Lower lobe of right lung (tissue), 2 donors: ENCODE results near the gene CCR8. TPM values are rescaled to one million over a fixed set of nuclear protein-coding genes. Genes with fewer than 3 reads are reported as not detected.

Source experiments
- ATAC-seq, 2 donors: fragments of 200-7000 bp; cut with Tn5 transposase; one replicate each; pipeline ENCODE4 v1.9.1; 2020 to 2022; ENCODE audit warnings: mild to moderate bottlenecking in 2 of 2, moderate library complexity in 2 of 2
- DNase-seq: peaks from one replicate; pipeline ENCODE4 v3.0.0-alpha.2; 2020
- H3K27ac ChIP-seq: fragments of 200-600 bp; one replicate; pipeline ENCODE4 v1.8.0; 2022
- H3K27me3 ChIP-seq: fragments of 200-600 bp; one replicate; pipeline ENCODE4 v1.8.0; 2022; ENCODE audit warnings: low read depth
- H3K36me3 ChIP-seq: fragments of 200-600 bp; one replicate; pipeline ENCODE4 v1.8.0; 2022; ENCODE audit warnings: mild to moderate bottlenecking
- H3K4me1 ChIP-seq: fragments of 200-600 bp; one replicate; pipeline ENCODE4 v1.8.0; 2022
- H3K4me3 ChIP-seq: fragments of 200-600 bp; one replicate; pipeline ENCODE4 v1.8.0; 2022; ENCODE audit warnings: mild to moderate bottlenecking
- H3K9me3 ChIP-seq: fragments of 200-600 bp; one replicate; pipeline ENCODE4 v1.8.0; 2022
- intact Hi-C: fragments of 100-400 bp; cut with DNase I; formaldehyde crosslinking; loops from one replicate; pipeline ENCODE4 v1.11.0; 2022
- total RNA-seq: library from RNA; stranded (reverse); fragmentation: NEBNext Ultra II Directional; extraction: Animal tissue kit (Norgen Biotek cat#: 25700); gene quantifications from one replicate; pipeline ENCODE4 v1.2.1, GENCODE V29; 2021
- TF ChIP-seq, protein P1 (sequence below): fragments of 200-600 bp; IDR thresholded peaks from one replicate; pipeline ENCODE4 v1.8.0; 2022; ENCODE audit warnings: antibody characterized with exemption, mild to moderate bottlenecking
- donor health status: DM: no; HTN: yes; CAD: no; lungs with severe emphysema.

CCR8 gene
- total RNA-seq, 1 donor from 2014 or later, result not detected

DNA sequence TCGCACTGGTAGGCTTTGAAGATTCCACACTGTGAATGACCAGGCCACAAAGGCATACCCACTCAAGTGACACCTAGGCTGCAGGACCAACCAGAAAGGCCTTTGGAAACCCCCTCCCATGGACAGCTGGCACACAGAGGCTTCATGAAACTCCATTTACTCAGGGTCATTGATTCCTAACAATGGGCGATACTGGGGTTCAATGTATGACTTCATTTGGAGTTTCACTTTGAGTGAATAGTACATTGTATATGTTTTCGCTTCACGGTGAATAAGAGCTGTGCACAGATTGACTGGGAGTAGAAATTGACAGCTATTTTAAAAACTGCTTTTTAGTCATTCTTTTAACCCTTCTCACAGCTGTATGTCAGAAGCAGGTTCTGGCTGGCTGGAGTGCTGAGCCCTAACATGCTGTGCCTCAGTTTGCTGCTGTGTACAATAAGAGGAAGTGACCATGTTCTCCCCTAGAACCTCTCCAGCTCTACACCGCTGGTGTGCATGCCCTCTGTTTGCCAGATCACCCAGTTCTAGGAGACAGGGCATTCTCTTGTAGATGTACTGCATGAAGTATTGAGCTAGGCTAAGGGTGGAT is 34.2 kb upstream of the CCR8 start:
- Histone ChIP-seq H3K9me3 (peaks cover 14% of the 10 kb centered on the region), H3K4me3 (no peak overlapping the region), H3K4me1 (no peaks in the 10 kb centered on the region), H3K36me3 (no peaks in the 10 kb centered on the region), H3K27ac (no peak overlapping the region), H3K27me3 (no peaks in the 10 kb centered on the region)
- ATAC-seq (no peak), DNase-seq (no peak)
- intact Hi-C loops, result loop anchor here (10.0 kb wide), 1 partner anchor 170 kb away; no protein-coding TSS in a partner anchor
- TF ChIP-seq, protein P1, sequence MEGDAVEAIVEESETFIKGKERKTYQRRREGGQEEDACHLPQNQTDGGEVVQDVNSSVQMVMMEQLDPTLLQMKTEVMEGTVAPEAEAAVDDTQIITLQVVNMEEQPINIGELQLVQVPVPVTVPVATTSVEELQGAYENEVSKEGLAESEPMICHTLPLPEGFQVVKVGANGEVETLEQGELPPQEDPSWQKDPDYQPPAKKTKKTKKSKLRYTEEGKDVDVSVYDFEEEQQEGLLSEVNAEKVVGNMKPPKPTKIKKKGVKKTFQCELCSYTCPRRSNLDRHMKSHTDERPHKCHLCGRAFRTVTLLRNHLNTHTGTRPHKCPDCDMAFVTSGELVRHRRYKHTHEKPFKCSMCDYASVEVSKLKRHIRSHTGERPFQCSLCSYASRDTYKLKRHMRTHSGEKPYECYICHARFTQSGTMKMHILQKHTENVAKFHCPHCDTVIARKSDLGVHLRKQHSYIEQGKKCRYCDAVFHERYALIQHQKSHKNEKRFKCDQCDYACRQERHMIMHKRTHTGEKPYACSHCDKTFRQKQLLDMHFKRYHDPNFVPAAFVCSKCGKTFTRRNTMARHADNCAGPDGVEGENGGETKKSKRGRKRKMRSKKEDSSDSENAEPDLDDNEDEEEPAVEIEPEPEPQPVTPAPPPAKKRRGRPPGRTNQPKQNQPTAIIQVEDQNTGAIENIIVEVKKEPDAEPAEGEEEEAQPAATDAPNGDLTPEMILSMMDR, result no peak

DNA sequence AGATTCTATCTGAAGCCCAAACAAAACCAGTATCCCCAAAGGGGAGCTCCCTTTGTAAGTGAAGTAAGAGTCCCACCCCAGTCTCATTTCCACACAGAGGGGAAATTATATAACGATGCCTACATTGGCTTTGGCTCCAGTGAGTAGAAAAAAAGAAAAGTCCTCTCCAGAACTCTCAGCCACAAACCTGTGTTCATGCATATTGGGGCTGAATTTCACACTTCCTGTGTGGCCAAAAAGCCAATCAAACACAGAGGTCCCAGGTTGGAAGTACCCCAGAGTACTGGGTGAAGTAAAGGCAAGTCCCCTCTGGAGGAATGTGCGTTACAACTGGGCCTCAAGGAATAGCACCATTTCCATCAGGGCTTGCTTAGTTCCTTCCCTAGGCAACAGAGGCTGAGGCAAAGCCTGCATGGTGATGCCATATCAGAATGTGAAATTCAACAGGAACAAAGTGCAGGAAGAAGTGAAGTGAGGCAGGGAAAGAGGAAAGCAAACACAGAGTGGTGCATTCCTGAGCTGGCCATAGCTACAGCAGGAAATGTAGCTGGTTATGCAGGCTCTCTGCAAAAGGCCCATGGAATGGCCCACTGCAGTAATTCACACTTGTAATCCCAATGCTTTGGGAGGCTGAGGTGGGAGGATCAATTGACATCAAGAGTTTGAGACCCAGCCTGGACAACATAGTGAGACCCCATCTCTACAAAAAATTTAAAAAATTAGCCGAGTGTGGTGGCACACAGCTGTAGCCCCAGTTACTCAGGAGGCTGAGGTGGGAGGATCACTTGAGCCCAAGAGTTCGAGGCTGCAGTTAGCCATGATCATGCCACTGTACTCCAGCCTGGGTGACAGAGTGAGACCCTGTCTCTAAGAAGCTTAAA is 33.1 kb upstream of the CCR8 start:
- H3K36me3 ChIP-seq, result no peaks in the 10 kb centered on the region
- intact Hi-C loops, result loop anchor here (10.0 kb wide), 1 partner anchor 172 kb away; no protein-coding TSS in a partner anchor
- ATAC-seq (no peak), DNase-seq (no peak)
- H3K27ac ChIP-seq, result no peak overlapping the region
- H3K4me3 ChIP-seq, result no peak overlapping the region
- peaks cover 15% of the 10 kb centered on the region for H3K9me3 ChIP-seq
- no peaks in the 10 kb centered on the region for H3K4me1 ChIP-seq
- TF ChIP-seq, protein P1, result no peak
- no peaks in the 10 kb centered on the region for H3K27me3 ChIP-seq

DNA sequence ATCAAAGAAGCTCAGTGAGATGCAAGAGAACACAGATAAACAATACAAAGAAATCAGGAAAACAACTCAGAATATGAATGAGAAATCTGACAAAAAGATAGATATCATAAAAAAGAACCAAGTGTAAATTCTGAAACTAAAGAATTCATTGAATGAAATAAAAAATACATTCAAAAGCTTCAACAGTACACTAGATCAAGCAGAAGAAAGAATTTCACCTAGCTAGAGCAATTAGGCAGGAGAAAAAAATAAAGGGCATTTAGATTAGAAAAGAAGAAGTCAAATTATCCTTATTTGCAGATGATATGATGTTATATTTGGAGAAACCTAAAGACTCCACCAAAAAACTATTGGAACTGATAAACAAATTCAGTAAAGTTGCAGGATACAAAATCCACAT is 30.2 kb upstream of the CCR8 start:
- TF ChIP-seq, protein P1, result no peak
- H3K27me3 ChIP-seq, result no peaks in the 10 kb centered on the region
- H3K4me3 ChIP-seq, result no peak overlapping the region
- H3K27ac ChIP-seq, result no peak overlapping the region
- peaks cover 20% of the 10 kb centered on the region for H3K9me3 ChIP-seq
- H3K36me3 ChIP-seq, result no peaks in the 10 kb centered on the region
- ATAC-seq (no peak), DNase-seq (no peak)
- intact Hi-C loops, result loop anchor here (10.0 kb wide), 1 partner anchor 174 kb away; no protein-coding TSS in a partner anchor
- H3K4me1 ChIP-seq, result no peaks in the 10 kb centered on the region

DNA sequence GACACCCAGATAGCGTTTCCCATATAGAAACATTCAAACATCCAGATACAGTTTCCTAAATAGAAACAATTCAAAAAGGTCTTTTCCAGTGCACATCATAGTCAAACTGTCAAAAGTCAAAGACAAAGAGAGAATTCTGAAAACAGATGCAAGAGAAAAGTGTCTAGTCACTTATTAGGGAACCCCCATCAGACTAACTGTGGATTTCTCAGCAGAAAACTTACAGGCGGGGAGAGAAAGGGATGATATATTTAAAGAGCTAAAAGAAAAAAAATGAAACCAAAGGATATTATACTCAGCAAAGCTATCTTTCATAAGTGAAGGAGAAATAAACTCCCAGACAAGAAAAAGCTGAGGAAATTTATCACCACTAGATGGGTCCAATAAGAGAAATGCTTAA is 27.3 kb upstream of the CCR8 start:
- intact Hi-C loops, result no loop called here
- no peak overlapping the region for H3K27ac ChIP-seq
- no peaks in the 10 kb centered on the region for H3K27me3 ChIP-seq
- peaks cover 20% of the 10 kb centered on the region for H3K9me3 ChIP-seq
- no peaks in the 10 kb centered on the region for H3K4me1 ChIP-seq
- TF ChIP-seq, protein P1, result no peak
- ATAC-seq (no peak), DNase-seq (no peak)
- no peaks in the 10 kb centered on the region for H3K36me3 ChIP-seq
- no peak overlapping the region for H3K4me3 ChIP-seq

DNA sequence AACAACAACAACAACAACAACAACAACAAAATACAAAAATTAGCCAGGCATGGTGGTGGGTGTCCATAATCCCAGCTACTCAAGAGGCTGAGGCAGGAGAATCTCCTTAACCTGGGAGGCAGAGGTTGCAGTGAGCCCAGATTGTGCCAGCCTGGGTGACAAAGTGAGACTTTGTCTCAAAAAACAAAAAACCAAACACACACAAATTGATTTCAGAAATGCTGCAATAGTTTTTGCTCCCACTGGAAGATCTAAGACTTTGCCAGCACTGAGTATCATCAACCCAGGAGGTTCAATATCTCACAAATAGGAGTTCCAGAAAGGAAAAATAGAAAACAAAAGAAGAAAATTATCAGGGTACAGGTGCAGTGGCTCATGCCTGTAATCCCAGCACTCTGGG is 16.2 kb upstream of the CCR8 start:
- Histone ChIP-seq H3K4me3 (no peak overlapping the region), H3K9me3 (no peaks in the 10 kb centered on the region), H3K27me3 (no peaks in the 10 kb centered on the region), H3K4me1 (no peaks in the 10 kb centered on the region), H3K27ac (no peak overlapping the region), H3K36me3 (no peaks in the 10 kb centered on the region)
- TF ChIP-seq, protein P1, result no peak
- intact Hi-C loops, result no loop called here
- ATAC-seq (no peak), DNase-seq (no peak)
